ENCODE results near the gene USE1. TPM values are rescaled to one million over a fixed set of nuclear protein-coding genes. Genes with fewer than 3 reads are reported as not detected.

USE1 gene
- total RNA-seq, 4 donors from 2014 or later = 16.6 to 25.5 (median 23.8) TPM

DNA sequence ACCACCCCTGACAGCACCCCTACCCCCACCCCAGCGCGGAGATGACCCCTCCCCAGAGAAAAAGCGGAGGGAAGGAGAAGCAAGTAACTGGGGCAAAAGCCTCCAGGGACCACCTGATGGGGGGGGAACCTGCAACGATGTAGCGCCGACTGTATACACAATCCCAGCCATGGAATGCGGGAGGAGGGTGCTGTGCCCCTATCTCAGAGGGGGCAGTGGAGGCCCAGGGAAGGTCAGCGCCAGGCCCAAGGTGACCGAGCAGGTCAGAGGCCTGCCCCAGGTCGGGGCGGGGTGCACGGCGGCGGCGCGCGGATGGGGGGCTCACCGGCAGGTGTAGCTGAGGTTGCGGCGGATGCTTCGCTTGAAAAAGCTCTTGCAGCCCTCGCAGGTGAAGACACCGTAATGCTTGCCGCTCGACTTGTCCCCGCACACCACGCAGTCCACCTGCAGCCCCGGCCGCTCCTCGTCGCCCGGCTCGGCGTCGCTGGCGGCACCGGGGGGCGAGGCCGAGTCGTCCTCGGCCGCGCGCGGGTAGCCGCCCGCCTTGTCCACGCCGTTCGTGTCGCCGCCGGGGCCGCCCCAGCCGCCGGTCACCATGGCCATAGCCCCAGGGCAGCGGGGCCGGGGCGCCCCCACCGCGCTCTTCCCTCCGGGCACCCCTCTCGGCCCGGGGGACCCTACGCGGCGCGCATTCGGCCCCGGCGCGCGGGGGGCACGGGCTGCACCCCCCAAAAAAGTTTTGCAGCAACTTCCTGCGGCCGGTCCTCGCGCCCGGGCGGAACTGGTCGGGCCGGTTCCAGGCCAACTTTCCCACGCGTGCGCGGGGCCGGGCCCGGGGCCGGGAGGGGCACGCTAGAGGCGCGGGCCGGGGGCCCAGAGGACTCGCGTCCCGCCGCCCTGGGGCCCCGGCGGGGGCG is 29.7 kb downstream of the USE1 start:
- no peak for TF ChIP-seq POLR2A (IDR thresholded peaks at IDR 0.05)
- TF ChIP-seq, protein P1, sequence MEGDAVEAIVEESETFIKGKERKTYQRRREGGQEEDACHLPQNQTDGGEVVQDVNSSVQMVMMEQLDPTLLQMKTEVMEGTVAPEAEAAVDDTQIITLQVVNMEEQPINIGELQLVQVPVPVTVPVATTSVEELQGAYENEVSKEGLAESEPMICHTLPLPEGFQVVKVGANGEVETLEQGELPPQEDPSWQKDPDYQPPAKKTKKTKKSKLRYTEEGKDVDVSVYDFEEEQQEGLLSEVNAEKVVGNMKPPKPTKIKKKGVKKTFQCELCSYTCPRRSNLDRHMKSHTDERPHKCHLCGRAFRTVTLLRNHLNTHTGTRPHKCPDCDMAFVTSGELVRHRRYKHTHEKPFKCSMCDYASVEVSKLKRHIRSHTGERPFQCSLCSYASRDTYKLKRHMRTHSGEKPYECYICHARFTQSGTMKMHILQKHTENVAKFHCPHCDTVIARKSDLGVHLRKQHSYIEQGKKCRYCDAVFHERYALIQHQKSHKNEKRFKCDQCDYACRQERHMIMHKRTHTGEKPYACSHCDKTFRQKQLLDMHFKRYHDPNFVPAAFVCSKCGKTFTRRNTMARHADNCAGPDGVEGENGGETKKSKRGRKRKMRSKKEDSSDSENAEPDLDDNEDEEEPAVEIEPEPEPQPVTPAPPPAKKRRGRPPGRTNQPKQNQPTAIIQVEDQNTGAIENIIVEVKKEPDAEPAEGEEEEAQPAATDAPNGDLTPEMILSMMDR (IDR thresholded peaks at IDR 0.05) = no peak
- 1 to 2% methylated on average over 30 to 34 of the region's 100 CpGs for WGBS, 2 donors
- no peak for DNase-seq (ENCODE audit: low spot score in 2 of 2)
- H3K4me3 ChIP-seq (ENCODE audit: low read depth, poor library complexity, severe bottlenecking) = peak overlapping the region; percentile 55
- intact Hi-C loops (cut with DNase I; ENCODE audit: low total_unique reads) = no loop called here

DNA sequence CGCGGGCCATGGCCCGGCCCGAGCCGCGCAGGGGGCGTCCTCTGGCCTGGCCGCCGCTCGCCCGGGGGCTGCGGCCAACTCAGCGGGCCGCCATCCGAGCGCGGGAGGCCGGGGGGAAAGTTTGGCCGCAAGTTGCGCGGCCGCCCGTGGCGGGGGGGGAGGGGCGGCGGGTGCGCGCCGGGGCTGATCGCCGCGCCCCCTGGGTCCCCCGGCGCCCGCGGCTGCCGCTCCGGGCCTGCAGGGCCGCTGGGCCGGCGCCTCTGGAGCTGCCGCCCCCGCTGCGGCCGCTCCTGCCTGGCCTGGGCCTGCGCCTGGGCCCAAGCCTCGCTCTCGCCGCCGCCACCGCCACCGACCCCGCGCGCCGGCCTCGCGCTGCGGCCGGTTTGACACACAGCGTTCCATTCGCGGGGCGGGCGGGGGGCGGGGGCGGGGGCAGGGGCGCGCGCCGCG is 30.4 kb downstream of the USE1 start, which contains the start of gene NR2F6:
NR2F6 (minus strand) TSS at position 385 of the 450 bp plus-strand sequence. CDS start 699 bp downstream, outside the sequence.
- H3K4me3 ChIP-seq (ENCODE audit: low read depth, poor library complexity, severe bottlenecking) = peak within 1 kb of the TSS; percentile 55
- intact Hi-C loops (cut with DNase I; ENCODE audit: low total_unique reads) = no loop called here
- TF ChIP-seq POLR2A (IDR thresholded peaks at IDR 0.05) = no peak
- TF ChIP-seq, protein P1 (IDR thresholded peaks at IDR 0.05) = no peak
- no peak for DNase-seq (ENCODE audit: low spot score in 2 of 2)
- WGBS, 2 donors = 0% methylated on average over 11 of the region's 72 CpGs; no CpG with 5 or more reads in 1 of the 2 donors

DNA sequence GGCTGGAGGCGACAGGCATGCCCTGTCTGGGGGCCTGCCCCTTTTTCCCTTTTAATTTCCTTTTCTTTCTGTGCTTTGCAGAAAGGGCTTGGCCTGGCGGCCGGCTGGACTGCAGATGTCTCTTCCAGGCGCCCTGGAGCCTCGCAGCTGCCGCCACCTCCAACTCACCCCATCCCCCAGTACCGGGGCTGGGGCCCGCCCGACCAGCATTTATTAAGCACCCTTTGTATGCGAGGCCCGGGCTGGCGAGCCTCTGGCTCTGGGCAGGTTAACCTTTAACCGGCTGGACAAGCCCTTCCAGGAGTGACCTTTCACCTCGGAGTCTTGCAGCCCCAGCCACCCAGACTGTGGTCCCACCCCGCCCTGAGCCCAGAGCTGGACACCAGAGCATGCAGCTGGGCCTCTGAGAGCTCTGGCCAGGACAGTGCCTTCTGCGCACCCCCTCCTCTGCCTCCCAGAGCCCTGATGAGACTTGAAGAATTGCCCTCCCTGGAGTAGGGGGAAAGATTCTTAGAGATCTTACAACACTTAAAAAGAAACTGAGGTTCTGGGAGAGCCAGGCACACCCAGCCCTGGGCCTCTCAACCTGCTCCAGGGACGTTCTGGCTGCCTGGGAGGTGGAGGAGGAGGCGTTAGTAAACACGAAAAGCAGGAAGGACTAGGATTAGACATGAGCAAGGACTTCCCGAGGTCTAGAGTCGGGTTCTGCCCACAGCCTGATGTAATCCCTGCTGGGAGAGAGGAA is 31.7 kb downstream of the USE1 start:
- no peak for DNase-seq (ENCODE audit: low spot score in 2 of 2)
- 11 to 20% methylated on average over 21 of the region's 21 CpGs for WGBS, 2 donors
- TF ChIP-seq, protein P1 (IDR thresholded peaks at IDR 0.05) = no peak
- no peak for TF ChIP-seq POLR2A (IDR thresholded peaks at IDR 0.05)

DNA sequence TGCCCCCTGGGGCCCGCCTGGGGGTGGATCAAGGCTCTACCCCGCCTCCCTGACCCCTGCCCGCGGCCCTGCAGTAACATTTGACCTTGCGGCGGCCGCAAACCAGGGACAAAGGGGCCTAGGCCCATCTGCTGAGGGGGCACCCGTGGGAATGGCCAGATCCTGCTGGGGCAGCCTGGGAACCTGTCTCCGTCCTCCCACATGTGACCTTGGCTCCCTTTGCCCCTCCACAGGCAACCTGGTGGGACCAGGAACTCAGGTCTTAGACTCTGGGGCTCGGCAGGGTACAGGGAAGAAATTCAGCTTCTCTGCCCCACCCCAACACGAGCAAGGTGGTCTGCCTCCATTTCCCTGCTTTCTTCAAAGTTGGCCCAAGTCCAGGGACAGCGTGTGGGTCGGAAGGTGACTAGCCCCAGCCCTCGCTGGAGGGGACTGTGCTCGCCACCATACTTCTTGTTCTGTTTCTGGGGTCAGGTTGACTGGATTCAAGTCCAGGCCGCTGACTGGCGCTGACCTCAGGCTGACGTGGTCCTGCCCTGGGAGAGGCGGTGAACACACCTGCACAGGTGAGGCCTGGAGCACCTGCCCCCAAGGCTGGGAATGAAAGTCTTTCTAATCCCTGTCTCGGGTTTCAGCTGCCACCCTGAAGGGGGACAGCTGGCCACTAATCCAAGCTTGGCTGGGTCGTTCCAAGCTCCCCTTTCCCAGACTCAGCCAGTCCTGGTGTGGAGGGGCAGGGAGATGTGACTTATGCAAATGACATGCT is 33.0 kb downstream of the USE1 start:
- DNase-seq (ENCODE audit: low spot score in 2 of 2) = no peak
- intact Hi-C loops (cut with DNase I; ENCODE audit: low total_unique reads) = no loop called here
- WGBS, 2 donors = 67 to 68% methylated on average over 14 to 21 of the region's 21 CpGs
- TF ChIP-seq, protein P1 (IDR thresholded peaks at IDR 0.05) = peak in 1 of 3 donors; percentile 64
- TF ChIP-seq POLR2A (IDR thresholded peaks at IDR 0.05) = no peak
- no peak overlapping the region for H3K4me3 ChIP-seq (ENCODE audit: low read depth, poor library complexity, severe bottlenecking)

More for the DNA sequence above, 31.7 kb downstream of the USE1 start:
- peak overlapping the region; percentile 22 for H3K4me3 ChIP-seq (ENCODE audit: low read depth, poor library complexity, severe bottlenecking)
- intact Hi-C loops (cut with DNase I; ENCODE audit: low total_unique reads) = no loop called here

DNA sequence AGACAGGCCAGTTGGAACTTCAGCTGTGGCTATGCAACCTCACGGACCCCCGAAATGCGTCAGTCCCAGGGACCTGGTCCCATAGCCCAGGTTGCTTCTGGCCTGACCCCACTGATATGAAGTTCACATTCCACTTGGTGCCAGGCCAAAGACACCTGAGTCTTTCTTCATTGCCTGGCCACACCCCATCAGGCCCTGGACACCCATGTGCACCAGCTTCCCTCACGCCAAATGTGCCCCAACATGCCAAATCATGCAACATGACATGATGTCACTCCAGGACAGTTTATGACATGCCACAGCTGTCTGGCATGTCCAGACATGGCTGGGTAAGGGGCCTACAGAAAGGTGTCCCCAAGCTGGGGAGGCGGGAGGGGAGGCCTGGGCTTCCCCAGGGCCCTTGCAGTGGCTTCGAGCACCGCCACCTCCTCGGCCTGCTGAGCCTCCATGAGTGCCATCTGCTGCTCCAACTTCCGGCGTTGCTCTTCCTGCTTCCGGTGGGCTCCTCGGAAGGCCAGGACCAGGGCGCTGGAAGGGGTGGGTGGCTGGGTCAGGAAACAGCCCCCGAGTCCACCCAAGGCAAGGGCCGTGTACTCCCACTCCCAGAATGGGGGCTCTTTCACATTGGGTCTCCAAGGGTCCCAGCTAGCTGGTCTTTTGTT is 34.9 kb downstream of the USE1 start:
- intact Hi-C loops (cut with DNase I; ENCODE audit: low total_unique reads) = no loop called here
- 80 to 87% methylated on average over 14 to 15 of the region's 15 CpGs for WGBS, 2 donors

More for the DNA sequence above, 34.9 kb downstream of the USE1 start:
- DNase-seq (ENCODE audit: low spot score in 2 of 2) = no peak
- no peak overlapping the region for H3K4me3 ChIP-seq (ENCODE audit: low read depth, poor library complexity, severe bottlenecking)
- TF ChIP-seq POLR2A (IDR thresholded peaks at IDR 0.05) = no peak
- TF ChIP-seq, protein P1 (IDR thresholded peaks at IDR 0.05) = no peak
